Occipital lobe (tissue), 2 donors: ENCODE results near the gene KNCN. TPM values are rescaled to one million over a fixed set of nuclear protein-coding genes. Genes with fewer than 3 reads are reported as not detected.

Source experiments
- DNase-seq: peaks from one replicate; lab custom pipeline; 2025; lab: John Stamatoyannopoulos, UW
- total RNA-seq: library from RNA; depleted of rRNA; stranded (reverse); fragments of >200 nt; gene quantifications from one replicate; pipeline ENCODE4 v1.2.3, GENCODE V29; 2014

Gene KNCN
- total RNA-seq, 1 donor from 2014 or later, result not detected

DNA sequence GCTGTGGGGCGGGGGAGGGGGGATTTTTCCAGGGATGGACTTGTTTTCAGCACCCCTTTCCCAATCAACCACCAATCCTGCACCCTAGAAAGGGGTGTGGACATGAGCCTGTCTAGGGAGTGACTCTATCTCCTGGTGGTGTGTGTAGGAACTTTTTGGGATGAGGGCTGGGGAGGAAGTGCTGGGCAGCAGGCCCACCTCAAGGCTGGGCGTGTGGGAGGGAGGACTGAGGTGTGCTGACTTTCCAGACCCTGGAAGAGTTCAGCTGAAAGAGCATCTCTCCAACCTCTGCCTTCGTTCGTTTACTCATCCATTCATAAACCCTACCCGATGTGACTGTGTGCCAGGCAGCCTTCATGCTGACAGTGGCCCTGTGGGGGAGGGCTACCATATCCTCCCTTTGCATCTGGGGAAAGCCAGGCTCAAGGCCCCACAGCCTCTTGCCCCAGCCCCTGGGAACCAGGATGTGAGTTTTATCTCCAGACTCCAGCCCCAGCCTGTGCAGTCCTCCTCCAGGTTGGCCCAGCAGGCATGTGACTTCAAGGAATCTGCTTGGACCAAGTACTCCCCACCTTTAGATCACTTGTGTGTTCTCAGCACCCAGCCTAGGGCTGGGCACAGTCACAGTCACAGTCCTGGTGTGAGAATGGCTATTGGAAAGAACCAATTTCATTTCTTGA, 6.7 kb downstream of the KNCN start:
- DNase-seq, result no peak

DNA sequence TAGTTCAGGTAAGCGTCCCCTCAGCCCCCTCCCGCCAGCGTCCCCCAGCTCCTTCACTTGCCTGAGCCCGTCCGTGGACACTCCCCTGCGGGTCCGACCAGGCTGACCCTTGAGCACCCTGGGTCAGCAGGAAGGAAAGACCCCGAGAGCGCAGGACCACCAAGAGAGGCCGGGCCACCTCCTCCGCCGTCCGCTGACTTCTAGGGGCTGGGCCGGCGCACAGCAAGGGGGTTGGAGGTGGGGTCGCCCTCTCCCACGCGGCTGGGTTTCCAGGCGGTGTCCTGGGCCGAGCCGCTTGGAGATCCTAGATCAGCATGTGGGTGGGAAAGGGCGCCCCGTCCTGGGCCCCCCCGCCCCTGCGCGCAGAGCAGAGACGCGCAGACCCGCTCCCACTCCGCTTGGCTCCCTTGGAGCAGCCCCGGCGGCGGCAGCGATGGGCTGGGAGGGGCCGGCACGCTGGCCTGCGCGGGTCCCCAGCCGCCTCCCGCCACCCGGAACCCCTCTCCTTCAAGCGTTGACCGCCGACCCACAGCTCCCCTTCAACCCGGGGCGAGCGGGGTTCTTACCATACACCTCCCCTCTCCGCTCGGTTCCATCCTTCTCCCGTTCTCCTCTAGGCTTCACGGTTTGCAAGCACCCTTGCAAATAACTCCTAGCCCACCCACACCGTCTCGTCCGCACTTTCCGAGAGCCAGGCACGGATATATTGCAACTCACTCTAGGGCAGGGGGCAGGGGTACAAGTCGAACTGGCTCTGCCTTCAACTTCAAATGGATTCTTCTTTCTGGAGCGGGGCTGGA, 7.5 kb downstream of the KNCN start:
- DNase-seq, result no peak

DNA sequence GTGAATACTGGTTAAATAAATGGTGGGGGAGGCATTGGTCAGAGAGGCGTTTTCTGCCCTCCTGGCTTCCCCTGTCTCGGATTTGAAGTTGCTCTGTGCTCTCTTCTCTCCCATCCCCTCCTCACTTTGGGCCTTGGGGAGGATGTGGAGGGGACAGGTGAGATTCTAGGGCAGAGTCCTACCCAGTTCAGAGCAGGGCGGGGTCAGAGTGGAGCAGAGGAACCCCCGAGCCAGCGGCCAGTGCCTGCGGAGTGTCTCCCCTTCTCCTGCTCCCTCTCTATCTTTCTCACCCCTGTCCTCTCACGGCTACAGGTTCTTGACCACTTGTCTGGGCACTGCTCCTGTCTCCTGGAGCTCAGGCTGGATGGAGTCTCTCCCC, 8.1 kb downstream of the KNCN start:
- no peak for DNase-seq

DNA sequence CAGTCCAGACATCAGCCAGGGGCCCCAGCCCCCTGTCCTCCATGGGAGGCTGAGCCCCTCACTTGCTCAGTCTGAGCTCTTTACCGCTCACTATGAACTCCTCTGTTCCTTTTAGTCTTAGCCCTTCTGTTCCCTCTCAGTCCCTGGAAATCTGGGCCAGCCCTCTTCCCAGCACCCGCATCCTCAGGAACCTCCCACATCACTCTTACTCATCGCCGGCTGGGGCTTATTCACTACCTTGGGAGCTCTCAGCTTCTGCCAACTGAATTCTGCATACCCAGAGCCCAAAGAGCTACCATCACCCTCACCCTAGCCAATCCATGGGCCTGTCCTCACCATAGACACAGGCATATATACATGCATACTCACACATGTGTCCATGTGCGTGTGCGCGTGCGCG, 11.5 kb downstream of the KNCN start:
- DNase-seq, result peak; percentile 68

DNA sequence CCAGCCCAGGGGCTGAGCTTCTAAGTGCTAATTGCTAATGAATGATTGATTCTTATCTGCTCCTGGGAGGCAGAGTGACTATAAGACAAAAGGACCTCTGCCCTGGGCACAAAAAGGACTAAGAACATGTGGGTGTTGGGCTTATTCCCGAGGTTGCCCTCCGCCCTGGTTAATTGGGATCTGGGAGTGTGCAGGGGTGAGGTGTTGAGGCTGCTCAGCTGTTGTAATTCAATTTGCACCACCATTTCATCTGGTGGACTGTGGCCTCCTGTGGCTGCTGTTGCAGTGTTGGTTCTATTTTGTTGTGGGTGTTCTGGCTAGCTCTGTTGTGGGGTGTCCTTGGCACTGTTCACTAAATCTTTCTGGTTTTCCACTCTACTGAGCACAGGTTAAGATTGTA, 13.3 kb downstream of the KNCN start:
- no peak for DNase-seq

GRCh38 chr1:46537651-46538050, 13.8 kb downstream of the KNCN start:
- DNase-seq, result no peak

GRCh38 chr1:46536527-46536926, 14.9 kb downstream of the KNCN start:
- DNase-seq, result no peak

DNA sequence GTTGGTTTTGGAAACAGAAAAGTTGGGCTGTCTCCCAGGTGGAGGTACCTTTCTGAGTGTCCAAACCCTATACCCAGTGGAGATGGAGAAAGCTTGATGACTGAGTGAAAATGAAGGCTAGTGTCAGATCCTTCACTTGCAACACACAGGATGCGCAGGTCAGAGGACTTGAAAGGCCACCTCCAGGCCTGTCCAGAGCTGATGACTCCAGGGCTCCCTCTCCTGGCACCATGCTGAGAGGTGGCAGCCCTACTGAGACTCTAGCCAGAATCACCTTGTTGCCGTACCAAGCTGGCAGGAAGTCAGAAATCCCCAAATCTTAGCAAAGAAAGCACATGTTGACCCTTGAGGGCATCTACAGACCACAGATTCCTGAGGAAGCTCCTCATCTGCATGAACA, 16.4 kb downstream of the KNCN start:
- DNase-seq, result no peak

GRCh38 chr1:46533179-46533864, 18.1 kb downstream of the KNCN start:
- peak; percentile 44 for DNase-seq

- no peak for DNase-seq
Measured at GRCh38 chr1:46532498-46533178, 18.8 kb downstream of the KNCN start.

DNA sequence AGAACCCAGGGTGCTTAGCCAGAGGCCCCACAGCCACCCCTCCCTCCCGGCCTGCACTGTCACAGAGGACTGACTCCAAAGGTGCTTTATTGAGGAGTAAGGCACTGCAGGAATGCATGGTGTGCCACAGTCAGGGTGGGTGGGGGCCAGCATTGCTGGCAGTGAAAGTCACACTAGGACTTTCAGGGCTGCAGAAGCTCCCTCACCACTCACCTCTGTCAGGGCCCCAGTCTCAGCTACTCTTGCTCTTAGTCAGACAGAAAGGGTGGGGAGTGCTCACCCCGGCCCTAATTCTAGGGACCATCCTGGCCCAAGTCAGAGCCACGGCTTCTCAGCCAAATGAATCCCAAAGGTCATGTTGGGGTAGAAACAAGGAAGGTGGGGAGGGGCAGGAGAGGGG, 19.4 kb downstream of the KNCN start:
- DNase-seq, result no peak

DNA sequence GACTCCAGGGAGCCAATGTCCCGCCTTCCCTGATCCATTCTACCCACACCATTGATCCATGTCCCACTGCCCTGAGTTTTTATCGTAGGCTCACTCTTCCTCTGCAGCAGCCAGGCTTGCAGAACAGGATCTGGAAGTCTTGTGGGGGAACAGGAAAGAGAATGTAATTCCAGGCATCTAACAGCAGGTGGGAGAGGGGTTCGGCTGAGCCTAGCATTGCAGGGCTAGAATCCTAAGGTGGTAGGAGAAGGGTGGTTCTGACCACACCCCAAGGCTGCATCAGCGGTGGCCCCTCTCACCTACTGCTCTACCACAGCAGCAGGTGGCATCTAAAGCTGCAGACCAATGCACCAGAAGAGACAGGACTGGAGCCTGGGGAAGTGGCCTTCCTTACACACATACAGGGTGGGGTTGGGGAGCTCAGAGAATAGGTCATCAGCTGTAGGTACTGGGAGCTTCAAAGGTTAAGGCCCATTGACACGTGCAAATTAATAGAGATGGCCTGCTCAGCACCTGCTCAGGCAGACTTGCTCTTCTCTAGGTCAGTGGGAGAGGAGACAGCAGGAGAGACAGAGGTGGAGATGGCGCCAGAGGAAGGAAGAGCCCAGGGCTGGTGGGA, 20.5 kb downstream of the KNCN start:
- no peak for DNase-seq

GRCh38 chr1:46530311-46530710, 21.1 kb downstream of the KNCN start:
- no peak for DNase-seq

- no peak for DNase-seq
Measured at GRCh38 chr1:46529031-46529630, 22.3 kb downstream of the KNCN start.

DNA sequence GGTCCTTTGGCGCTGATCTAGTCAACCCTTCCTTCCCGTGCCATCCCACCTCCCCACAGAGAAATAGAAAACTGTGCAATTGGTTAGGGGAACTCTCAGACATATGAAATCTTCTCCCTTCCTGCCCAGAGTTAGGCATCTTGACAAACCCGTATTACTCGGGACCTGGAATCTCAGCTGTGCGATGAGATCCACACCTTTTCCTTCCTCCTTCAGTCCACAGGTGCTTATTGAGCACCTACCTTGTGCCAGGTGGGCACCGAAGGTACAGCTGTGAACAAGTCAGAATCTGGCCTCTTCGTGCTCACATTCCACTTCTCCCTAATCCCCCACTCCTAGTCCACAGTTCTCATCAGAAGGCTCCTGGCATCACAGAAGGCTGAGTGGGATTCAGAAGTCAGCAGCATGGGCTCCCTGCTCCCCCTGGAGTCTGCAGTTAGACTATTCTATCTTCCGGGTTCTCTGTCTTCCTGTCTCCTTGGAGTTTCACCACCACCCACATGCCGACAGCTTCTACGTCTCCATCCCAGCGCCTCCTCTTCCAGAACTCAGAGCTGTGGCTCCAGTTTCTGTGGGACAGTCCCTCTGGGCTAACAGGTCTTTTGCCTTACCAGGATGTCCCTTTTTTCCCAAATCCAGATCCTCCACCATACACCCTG, 23.0 kb downstream of the KNCN start:
- no peak for DNase-seq

GRCh38 chr1:46527474-46528296, 23.8 kb downstream of the KNCN start:
- peak; percentile 66 for DNase-seq

- no peak for DNase-seq
Measured at GRCh38 chr1:46526691-46527291, 24.7 kb downstream of the KNCN start.

- DNase-seq, result no peak
Measured at GRCh38 chr1:46526013-46526690, 25.3 kb downstream of the KNCN start.
